ENCODE data around the gene FCF1.

DNA sequence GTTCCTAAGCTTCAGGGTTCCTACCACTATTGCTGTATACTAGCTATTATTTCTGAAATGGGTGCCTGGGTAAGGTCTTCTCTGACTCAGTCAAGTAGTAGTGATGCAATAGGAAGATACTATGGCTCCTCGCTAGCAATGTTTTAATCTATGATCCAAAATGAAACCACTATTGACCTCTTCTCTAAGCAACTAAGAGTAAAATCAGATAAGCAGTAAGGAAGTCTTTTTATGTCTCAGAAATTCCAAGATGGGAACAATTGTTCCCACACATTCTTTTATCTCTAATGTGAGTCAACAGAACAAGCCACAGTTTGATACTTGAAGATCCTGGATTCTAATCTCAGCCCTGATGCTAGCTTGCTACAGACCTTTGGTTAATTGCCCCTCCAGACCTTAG, 45.2 kb upstream of the FCF1 start:
- TF ChIP-seq, protein P1, sequence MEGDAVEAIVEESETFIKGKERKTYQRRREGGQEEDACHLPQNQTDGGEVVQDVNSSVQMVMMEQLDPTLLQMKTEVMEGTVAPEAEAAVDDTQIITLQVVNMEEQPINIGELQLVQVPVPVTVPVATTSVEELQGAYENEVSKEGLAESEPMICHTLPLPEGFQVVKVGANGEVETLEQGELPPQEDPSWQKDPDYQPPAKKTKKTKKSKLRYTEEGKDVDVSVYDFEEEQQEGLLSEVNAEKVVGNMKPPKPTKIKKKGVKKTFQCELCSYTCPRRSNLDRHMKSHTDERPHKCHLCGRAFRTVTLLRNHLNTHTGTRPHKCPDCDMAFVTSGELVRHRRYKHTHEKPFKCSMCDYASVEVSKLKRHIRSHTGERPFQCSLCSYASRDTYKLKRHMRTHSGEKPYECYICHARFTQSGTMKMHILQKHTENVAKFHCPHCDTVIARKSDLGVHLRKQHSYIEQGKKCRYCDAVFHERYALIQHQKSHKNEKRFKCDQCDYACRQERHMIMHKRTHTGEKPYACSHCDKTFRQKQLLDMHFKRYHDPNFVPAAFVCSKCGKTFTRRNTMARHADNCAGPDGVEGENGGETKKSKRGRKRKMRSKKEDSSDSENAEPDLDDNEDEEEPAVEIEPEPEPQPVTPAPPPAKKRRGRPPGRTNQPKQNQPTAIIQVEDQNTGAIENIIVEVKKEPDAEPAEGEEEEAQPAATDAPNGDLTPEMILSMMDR (IDR thresholded peaks at IDR 0.05; ENCODE audit: low read depth, low read length, poor library complexity, severe bottlenecking): no peak
- no peak for TF ChIP-seq EZH2phosphoT487 (IDR thresholded peaks at IDR 0.05; ENCODE audit: borderline replicate concordance, low read length)

Data from DOHH2 (cell line).